Measurements from ENCODE around the gene UQCRC1. TPM values are rescaled to one million over a fixed set of nuclear protein-coding genes. Genes with fewer than 3 reads are reported as not detected.
A peak's percentile ranks its signal among the peaks of the same experiment; 100 is the strongest.

The UQCRC1 gene
- total and polyA plus RNA-seq, 12 donors, result 723 to 1,330 (median 1,035) TPM

- Histone ChIP-seq H3K27me3 (no peaks in the 10 kb centered on the region), H3K27ac (peak overlapping the region; percentile 55 to 91 (median 88)), H3K36me3 (peaks cover 0 to 24% (median 0%) of the 10 kb centered on the region in 9 donors), H3K4me1 (peaks cover 5 to 28% (median 21%) of the 10 kb centered on the region in 9 donors), H3K4me3 (peak overlapping the region; percentile 73 to 99 (median 88)), H3K9me3 (no peaks in the 10 kb centered on the region)
- 20 to 24% methylated on average over 10 of the region's 10 CpGs for WGBS, 2 donors
- TF ChIP-seq CTCF (IDR thresholded peaks at IDR 0.05), result no peak
- ATAC-seq (peak in 2 of 8 donors; percentile 14 to 15), DNase-seq (no peak)
- intact Hi-C loops (cut with DNase I), result loop anchor here in 1 of 10 donors (10.0 kb wide), 1 partner anchor 171 kb away; a partner anchor contains a TSS
These were observed 26.8 kb upstream of the UQCRC1 start for GRCh38 chr3:48636149-48636655.

GRCh38 chr3:48635222-48636021, 26.0 kb upstream of the UQCRC1 start, which contains the start of gene SLC26A6:
Gene SLC26A6 (minus strand): TSS chr3:48635461. CDS start chr3:48635393, 68 bp downstream.
- DNase-seq (peak; percentile 97 to 98), ATAC-seq (peak; percentile 98 to 99 (median 99))
- peaks cover 5 to 28% (median 21%) of the 10 kb centered on the region in 9 donors for H3K4me1 ChIP-seq
- peak within 1 kb of the TSS; percentile 73 to 99 (median 88) for H3K4me3 ChIP-seq
- TF ChIP-seq CTCF (IDR thresholded peaks at IDR 0.05), result peak in 8 of 9 donors; percentile 38 to 69 (median 45)
- H3K27me3 ChIP-seq, result no peaks in the 10 kb centered on the region
- intact Hi-C loops (cut with DNase I), result loop anchor here in 5 of 10 donors (2.0 to 10.0 kb wide), 4 partner anchors 49 to 171 kb away; partner anchors contain the start of genes NCKIPSD (in 2 of the 5) and PFKFB4 (in 1 of the 5)
- H3K9me3 ChIP-seq, result no peaks in the 10 kb centered on the region
- H3K36me3 ChIP-seq, result peaks cover 0 to 32% (median 0%) of the 10 kb centered on the region in 9 donors
- WGBS, 2 donors, result 0 to 1% methylated on average over 68 of the region's 68 CpGs
- peak within 1 kb of the TSS; percentile 55 to 91 (median 88) for H3K27ac ChIP-seq

GRCh38 chr3:48634661-48635221, 25.3 kb upstream of the UQCRC1 start:
- intact Hi-C loops (cut with DNase I), result loop anchor here in 5 of 10 donors (2.0 to 10.0 kb wide), 4 partner anchors 50 to 170 kb away; partner anchors contain the start of genes NCKIPSD (in 2 of the 5) and PFKFB4 (in 1 of the 5)

More at GRCh38 chr3:48634661-48635221, 25.3 kb upstream of the UQCRC1 start:
- peak overlapping the region; percentile 73 to 99 (median 88) for H3K4me3 ChIP-seq
- no peaks in the 10 kb centered on the region for H3K27me3 ChIP-seq
- ATAC-seq (peak; percentile 5 to 67 (median 26)), DNase-seq (peak; percentile 26 to 62)
- TF ChIP-seq CTCF (IDR thresholded peaks at IDR 0.05), result no peak
- H3K4me1 ChIP-seq, result peaks cover 5 to 28% (median 21%) of the 10 kb centered on the region in 9 donors
- H3K27ac ChIP-seq, result peak overlapping the region; percentile 19 to 91 (median 88)
- peaks cover 0 to 39% (median 4%) of the 10 kb centered on the region in 9 donors for H3K36me3 ChIP-seq
- WGBS, 2 donors, result 3 to 4% methylated on average over 30 of the region's 30 CpGs
- H3K9me3 ChIP-seq, result no peaks in the 10 kb centered on the region
